A673 (cell line): Measurements from ENCODE around the gene PRAMEF18. TPM values are rescaled to one million over a fixed set of nuclear protein-coding genes. Genes with fewer than 3 reads are reported as not detected.
"Not testable (repeated sequence)": the region's sequence is repeated elsewhere in the genome, so short reads cannot be mapped to it uniquely, and the experiment has no call there.

Experiments used
- BruUV-seq: library from RNA; stranded (reverse); fragments of 400-500 nt; replicated peaks from 2 replicates; lab custom pipeline; 2021; lab: Mats Ljungman, UMichigan
- CTCF ChIA-PET: fragments of 300-600 bp; sonication (Branson Sonifier 250); formaldehyde crosslinking; loops from one replicate; lab custom pipeline; 2022; ENCODE audit warnings: antibody characterized with exemption; lab: Charles Lee
- POLR2A ChIA-PET: fragments of 300-600 bp; sonication (Branson Sonifier 250); formaldehyde crosslinking; loops from one replicate; lab custom pipeline; 2022; ENCODE audit warnings: antibody characterized with exemption; ENCODE audit not compliant: low non-redundant PET; lab: Charles Lee
- DNase-seq: peaks from one replicate; pipeline ENCODE4 v3.0.0-alpha.2; 2015; ENCODE audit warnings: low spot score
- H3K27ac ChIP-seq: fragments of 200-600 bp; sonication (generic); 2 replicates; pipeline ENCODE4 v1.5.1; 2016; ENCODE audit warnings: mixed run types, low read depth, mild to moderate bottlenecking, mixed read lengths, antibody characterized with exemption, low read length; ENCODE audit not compliant: poor library complexity, severe bottlenecking
- H3K27me3 ChIP-seq: fragments of 200-600 bp; sonication (generic); replicated peaks from 2 replicates; pipeline ENCODE4 v1.6.1; 2017; ENCODE audit warnings: mixed run types, low read depth, mild to moderate bottlenecking, mixed read lengths, antibody characterized with exemption, low read length; ENCODE audit not compliant: insufficient read depth, poor library complexity
- H3K36me3 ChIP-seq: fragments of 200-600 bp; sonication (generic); 2 replicates; pipeline ENCODE4 v1.6.1; 2016; ENCODE audit warnings: mixed run types, mild to moderate bottlenecking, mixed read lengths, antibody characterized with exemption, low read length; ENCODE audit not compliant: insufficient read depth, poor library complexity, severe bottlenecking
- H3K4me1 ChIP-seq: fragments of 200-600 bp; sonication (generic); 2 replicates; pipeline ENCODE4 v1.6.1; 2017; ENCODE audit warnings: mixed run types, mild to moderate bottlenecking, mixed read lengths, antibody characterized with exemption, low read length; ENCODE audit not compliant: insufficient read depth, poor library complexity, severe bottlenecking
- H3K4me3 ChIP-seq: fragments of 200-600 bp; sonication (generic); 2 replicates; pipeline ENCODE4 v1.5.1; 2016; ENCODE audit warnings: low read depth, mixed run types, mild to moderate bottlenecking, mixed read lengths, low read length; ENCODE audit not compliant: poor library complexity, severe bottlenecking
- H3K9me3 ChIP-seq: fragments of 200-600 bp; sonication (generic); 2 replicates; pipeline ENCODE4 v1.6.1; 2016; ENCODE audit warnings: mixed run types, low read depth, mild to moderate bottlenecking, mixed read lengths, antibody characterized with exemption, low read length; ENCODE audit not compliant: poor library complexity, severe bottlenecking
- CTCF ChIP-seq: fragments of 300-800, 200-600 bp; sonication (generic); conservative IDR thresholded peaks from 2 replicates; pipeline ENCODE4 v1.5.1; 2017; ENCODE audit warnings: low read depth, mild to moderate bottlenecking, antibody characterized with exemption, low read length, moderate library complexity, mixed read lengths
- EZH2 ChIP-seq: fragments of 200-600 bp; sonication (generic); IDR thresholded peaks from 2 replicates; pipeline ENCODE4 v1.6.1; 2017; ENCODE audit warnings: borderline replicate concordance, low read depth, mild to moderate bottlenecking, mixed read lengths, antibody characterized with exemption, low read length; ENCODE audit not compliant: poor library complexity, severe bottlenecking
- intact Hi-C: fragments of 100-400 bp; cut with micrococcal nuclease; formaldehyde crosslinking; loops from one replicate; pipeline ENCODE4 v1.10.0; 2022; ENCODE audit not compliant: unreplicated experiment
- total RNA-seq: library from RNA; stranded (reverse); gene quantifications from 2 replicates; pipeline ENCODE4 v1.2.3, GENCODE V29; 2021

The PRAMEF18 gene
- total RNA-seq, 1 experiment from 2014 or later, result not detected

GRCh38 chr1:13228343-13228781, 2.4 kb upstream of the PRAMEF18 start:
- DNase-seq, result peak; percentile 47
- no peak overlapping the region for H3K27ac ChIP-seq
- ChIA-PET CTCF (no interaction called here), POLR2A (no interaction called here)
- TF ChIP-seq CTCF (peak; percentile 71), EZH2 (no peak)
- no peaks in the 10 kb centered on the region for H3K36me3 ChIP-seq
- peaks cover 6% of the 10 kb centered on the region for H3K27me3 ChIP-seq
- H3K9me3 ChIP-seq, result no peaks in the 10 kb centered on the region
- H3K4me3 ChIP-seq, result no peak overlapping the region
- no TSS peak for BruUV-seq
- intact Hi-C loops, result no loop called here
- no peaks in the 10 kb centered on the region for H3K4me1 ChIP-seq

- H3K4me3 ChIP-seq, CTCF ChIA-PET, H3K36me3 ChIP-seq, H3K27ac ChIP-seq, H3K27me3 ChIP-seq, H3K4me1 ChIP-seq, intact Hi-C loops, H3K9me3 ChIP-seq, DNase-seq, BruUV-seq, POLR2A ChIA-PET: not testable (repeated sequence)
Observed at GRCh38 chr1:13227271-13228055, 1.5 kb upstream of the PRAMEF18 start.

- no peak overlapping the region for H3K27ac ChIP-seq
- no peaks in the 10 kb centered on the region for H3K36me3 ChIP-seq
- no peaks in the 10 kb centered on the region for H3K4me1 ChIP-seq
- H3K9me3 ChIP-seq, result no peaks in the 10 kb centered on the region
- BruUV-seq, result no TSS peak
- ChIA-PET CTCF (interaction anchor here (0.6 kb wide), 1 partner anchor 146 kb away, joined by 4 read pairs; no protein-coding TSS in a partner anchor), POLR2A (no interaction called here)
- DNase-seq, result no peak
- H3K4me3 ChIP-seq, result no peak overlapping the region
- intact Hi-C loops, result no loop called here
- H3K27me3 ChIP-seq, result peaks cover 6% of the 10 kb centered on the region
- no peak for TF ChIP-seq EZH2
- TF ChIP-seq CTCF, result no peak
Observed at GRCh38 chr1:13224480-13225060, 1.4 kb downstream of the PRAMEF18 start.

- BruUV-seq, intact Hi-C loops, H3K9me3 ChIP-seq, H3K36me3 ChIP-seq, H3K27ac ChIP-seq, H3K4me1 ChIP-seq, H3K4me3 ChIP-seq, H3K27me3 ChIP-seq, POLR2A ChIA-PET, CTCF ChIA-PET, DNase-seq: not testable (repeated sequence)
Observed at GRCh38 chr1:13222788-13223187, 3.2 kb downstream of the PRAMEF18 start.

- H3K27ac ChIP-seq, intact Hi-C loops, H3K27me3 ChIP-seq, DNase-seq, H3K36me3 ChIP-seq, POLR2A ChIA-PET, H3K4me1 ChIP-seq, H3K9me3 ChIP-seq, H3K4me3 ChIP-seq, BruUV-seq, CTCF ChIA-PET: not testable (repeated sequence)
Observed at GRCh38 chr1:13219203-13219602, 6.8 kb downstream of the PRAMEF18 start.

- BruUV-seq, H3K9me3 ChIP-seq, H3K4me1 ChIP-seq, DNase-seq, H3K36me3 ChIP-seq, POLR2A ChIA-PET, intact Hi-C loops, H3K27ac ChIP-seq, H3K27me3 ChIP-seq, CTCF ChIA-PET, H3K4me3 ChIP-seq: not testable (repeated sequence)
Observed at GRCh38 chr1:13216619-13217018, 9.3 kb downstream of the PRAMEF18 start.
